IPS DF 4.7 (cell line): Measurements from ENCODE around the gene CCNF.
"Not testable (repeated sequence)": the region's sequence is repeated elsewhere in the genome, so short reads cannot be mapped to it uniquely, and the experiment has no call there.

Experiments used
- DNase-seq: peaks from one replicate; pipeline ENCODE4 v3.0.0-alpha.2; 2013; ENCODE audit warnings: low spot score; ENCODE audit errors: extremely low read depth

The CCNF gene

GRCh38 chr16:2429034-2429770 is at the start of gene CCNF:
Gene CCNF (plus strand): TSS chr16:2429447. CDS start chr16:2429482, 35 bp downstream.
- DNase-seq = peak; percentile 71

GRCh38 chr16:2383501-2383900 is 45.7 kb upstream of the CCNF start:
- DNase-seq = no peak

- DNase-seq = no peak
These were observed 44.8 kb upstream of the CCNF start for GRCh38 chr16:2384426-2384825.

- no peak for DNase-seq
These were observed 43.9 kb upstream of the CCNF start for GRCh38 chr16:2385190-2385836.

GRCh38 chr16:2385982-2386381 is 43.3 kb upstream of the CCNF start:
- not testable (repeated sequence) for DNase-seq

GRCh38 chr16:2386990-2387389 is 42.3 kb upstream of the CCNF start:
- peak; percentile 85 for DNase-seq

GRCh38 chr16:2388139-2388874 is 40.9 kb upstream of the CCNF start:
- DNase-seq = no peak

- no peak for DNase-seq
These were observed 40.3 kb upstream of the CCNF start for GRCh38 chr16:2388875-2389433.

- no peak for DNase-seq
These were observed 37.2 kb upstream of the CCNF start for GRCh38 chr16:2392025-2392424.

- DNase-seq = no peak
These were observed 30.7 kb upstream of the CCNF start for GRCh38 chr16:2398520-2398919.

- no peak for DNase-seq
These were observed 25.1 kb upstream of the CCNF start for GRCh38 chr16:2404099-2404498.

- no peak for DNase-seq
These were observed 14.2 kb upstream of the CCNF start for GRCh38 chr16:2415085-2415484.

GRCh38 chr16:2420035-2420434 is 9.2 kb upstream of the CCNF start:
- no peak for DNase-seq

- DNase-seq = no peak
These were observed 7.0 kb upstream of the CCNF start for GRCh38 chr16:2422123-2422867.

GRCh38 chr16:2424061-2425007 is 4.9 kb upstream of the CCNF start:
- DNase-seq = no peak

GRCh38 chr16:2425008-2425518 is 4.2 kb upstream of the CCNF start:
- DNase-seq = no peak

GRCh38 chr16:2425825-2426430 is 3.3 kb upstream of the CCNF start:
- no peak for DNase-seq

- no peak for DNase-seq
These were observed 2.3 kb upstream of the CCNF start for GRCh38 chr16:2426941-2427361.

- no peak for DNase-seq
These were observed 1.7 kb upstream of the CCNF start for GRCh38 chr16:2427526-2427925.
